HCT116 (cell line): ENCODE data around the gene OOSP4B. TPM values are rescaled to one million over a fixed set of nuclear protein-coding genes. Genes with fewer than 3 reads are reported as not detected.

Source experiments
- ATAC-seq: fragments of 200-7000 bp; cut with Tn5 transposase; 2 replicates; pipeline ENCODE4 v1.9.1; 2020; ENCODE audit warnings: mild to moderate bottlenecking, moderate library complexity
- BruUV-seq: library from RNA; stranded (reverse); fragments of 400-500 nt; replicated peaks from 2 replicates; lab custom pipeline; 2021; lab: Mats Ljungman, UMichigan
- CTCF ChIA-PET: fragments of 300-600 bp; sonication (Branson Sonifier 250); formaldehyde crosslinking; loops from one replicate; lab custom pipeline; 2021; ENCODE audit warnings: antibody characterized with exemption; lab: Charles Lee
- POLR2A ChIA-PET: fragments of 300-600, 350-600 bp; sonication (Branson Sonifier 250); formaldehyde crosslinking; loops from one replicate; lab custom pipeline; 2021; ENCODE audit warnings: antibody characterized with exemption; lab: Charles Lee
- RAD21 ChIA-PET, 2 experiments: fragments of 300-600 bp; sonication (Branson Sonifier 250); formaldehyde crosslinking; loops; one replicate each; lab custom pipeline; 2023; ENCODE audit warnings: low total read pairs in 2 of 2; ENCODE audit not compliant: uncharacterized antibody in 2 of 2, unreplicated experiment in 2 of 2, low non-redundant PET in 1 of 2; lab: Charles Lee
- DNase-seq: peaks from one replicate; pipeline ENCODE4 v3.0.0-alpha.2; 2010; ENCODE audit warnings: low read depth, low spot score
- H2AFZ ChIP-seq: fragments of 200-600 bp; shearing (Covaris generic), sonication (generic); 2 replicates; pipeline ENCODE4 v1.6.1; 2017; ENCODE audit warnings: low read depth, mixed run types, mixed read lengths, antibody characterized with exemption, low read length; ENCODE audit not compliant: poor library complexity, severe bottlenecking
- H3K27ac ChIP-seq: 2 replicates; pipeline ENCODE4 v1.5.1; 2012; ENCODE audit warnings: low read depth, low read length
- H3K27me3 ChIP-seq: fragments of 200-600 bp; sonication (generic); 2 replicates; pipeline ENCODE4 v1.6.1; 2016; ENCODE audit warnings: mixed run types, low read length, mixed read lengths; ENCODE audit not compliant: insufficient read depth
- H3K36me3 ChIP-seq, 2 experiments: fragments of 200-500 bp in 1 of 2; fragments of 200-600 bp in 1 of 2; sonication (Bioruptor generic) in 1 of 2; sonication (generic) in 1 of 2; 2 replicates each; pipeline versions ENCODE4 v1.5.1 to v1.6.1; 2014 to 2016; ENCODE audit warnings: low read length in 2 of 2, inconsistent platforms in 1 of 2, mixed read lengths in 1 of 2, mixed run types in 1 of 2; ENCODE audit not compliant: insufficient read depth in 2 of 2, control insufficient read depth in 1 of 2
- H3K4me1 ChIP-seq, 2 experiments: fragments of 200-600 bp in 1 of 2; sonication (generic) in 1 of 2; 2 replicates each; pipeline versions ENCODE4 v1.5.1 to v1.6.1; 2012 to 2017; ENCODE audit warnings: low read length in 2 of 2, inconsistent platforms in 1 of 2, mild to moderate bottlenecking in 1 of 2, mixed read lengths in 1 of 2, mixed run types in 1 of 2, moderate library complexity in 1 of 2; ENCODE audit not compliant: insufficient read depth in 2 of 2, control insufficient read depth in 1 of 2
- H3K4me2 ChIP-seq: fragments of 200-600 bp; sonication (generic); 2 replicates; pipeline ENCODE4 v1.6.1; 2017; ENCODE audit warnings: mixed run types, low read length, mixed read lengths
- H3K4me3 ChIP-seq, 2 experiments: fragments of 200-600 bp in 1 of 2; sonication (generic) in 1 of 2; replicated peaks in 1 of 2; 2 replicates each; pipeline ENCODE4 v1.5.1; 2011 to 2016; ENCODE audit warnings: low read length in 2 of 2, control low read depth in 1 of 2, low read depth in 1 of 2, mild to moderate bottlenecking in 1 of 2, mixed read lengths in 1 of 2, mixed run types in 1 of 2
- H3K79me2 ChIP-seq: fragments of 200-600 bp; sonication (generic); 2 replicates; pipeline ENCODE4 v1.6.1; 2017; ENCODE audit warnings: mild to moderate bottlenecking, mixed run types, low read length, moderate library complexity, mixed read lengths; ENCODE audit not compliant: insufficient read depth
- H3K9ac ChIP-seq: fragments of 200-600 bp; sonication (generic); 2 replicates; pipeline ENCODE4 v1.6.1; 2016; ENCODE audit warnings: low read length, mixed read lengths
- H3K9me2 ChIP-seq: fragments of 200-600 bp; sonication (generic), shearing (Covaris generic); 2 replicates; pipeline ENCODE4 v1.6.1; 2017; ENCODE audit warnings: mixed run types, mild to moderate bottlenecking, moderate library complexity; ENCODE audit not compliant: insufficient read depth
- H3K9me3 ChIP-seq, 2 experiments: fragments of 200-500 bp in 1 of 2; fragments of 200-600 bp in 1 of 2; sonication (Bioruptor generic) in 1 of 2; sonication (generic) in 1 of 2; 2 replicates each; pipeline ENCODE4 v1.6.1; 2014 to 2017; ENCODE audit warnings: low read length in 2 of 2, mixed read lengths in 2 of 2, inconsistent platforms in 1 of 2, low read depth in 1 of 2, mild to moderate bottlenecking in 1 of 2, mixed run types in 1 of 2, moderate library complexity in 1 of 2; ENCODE audit not compliant: control insufficient read depth in 1 of 2, insufficient read depth in 1 of 2
- H4K20me1 ChIP-seq: fragments of 200-600 bp; sonication (generic), shearing (Covaris generic); 2 replicates; pipeline ENCODE4 v1.6.1; 2017; ENCODE audit warnings: mixed run types, mild to moderate bottlenecking, moderate library complexity; ENCODE audit not compliant: insufficient read depth
- CBX3 ChIP-seq: IDR thresholded peaks from 2 replicates; pipeline ENCODE4 v1.6.1; 2012; ENCODE audit warnings: low read depth
- CEBPB ChIP-seq: IDR thresholded peaks from 2 replicates; pipeline ENCODE4 v1.6.1; 2012; ENCODE audit warnings: low read depth
- EGR1 ChIP-seq: IDR thresholded peaks from 2 replicates; pipeline ENCODE4 v1.6.1; 2012; ENCODE audit warnings: low read depth
- ELF1 ChIP-seq: IDR thresholded peaks from 2 replicates; pipeline ENCODE4 v1.6.1; 2012; ENCODE audit warnings: low read depth, borderline replicate concordance
- EZH2phosphoT487 ChIP-seq: fragments of 200-600 bp; IDR thresholded peaks from 2 replicates; pipeline ENCODE4 v1.6.1; 2018; ENCODE audit warnings: antibody characterized with exemption, borderline replicate concordance
- POLR2AphosphoS5 ChIP-seq: IDR thresholded peaks from 2 replicates; pipeline ENCODE4 v1.6.1; 2011; ENCODE audit warnings: mild to moderate bottlenecking, low read depth, low read length, moderate library complexity
- RAD21 ChIP-seq: IDR thresholded peaks from 2 replicates; pipeline ENCODE4 v1.6.1; 2012; ENCODE audit warnings: low read depth, mild to moderate bottlenecking
- SIN3A ChIP-seq: IDR thresholded peaks from 2 replicates; pipeline ENCODE4 v1.6.1; 2012; ENCODE audit warnings: low read depth
- SRF ChIP-seq: IDR thresholded peaks from 2 replicates; pipeline ENCODE4 v1.6.1; 2012; ENCODE audit warnings: low read depth
- TCF7L2 ChIP-seq: IDR thresholded peaks from 2 replicates; pipeline ENCODE4 v1.7.0; 2011; ENCODE audit warnings: borderline replicate concordance, inconsistent platforms; ENCODE audit not compliant: insufficient read depth, insufficient read length; ENCODE audit errors: extremely low read depth
- ZFX ChIP-seq: fragments of 450-650 bp; IDR thresholded peaks from 2 replicates; pipeline ENCODE4 v1.6.1; 2017
- ZNF274 ChIP-seq: fragments of 200-500 bp; sonication (Bioruptor generic); IDR thresholded peaks from 2 replicates; pipeline ENCODE4 v1.6.1; 2014; ENCODE audit warnings: mild to moderate bottlenecking, low read depth, low read length, inconsistent platforms
- intact Hi-C: fragments of 100-400 bp; cut with micrococcal nuclease; formaldehyde crosslinking; loops from 2 replicates; pipeline ENCODE4 v1.10.0; 2022
- total RNA-seq: library from RNA; stranded (reverse); gene quantifications from one replicate; pipeline ENCODE4 v1.2.1, GENCODE V29; 2021; ENCODE audit not compliant: unreplicated experiment
- TF ChIP-seq, protein P1 (sequence below): IDR thresholded peaks from 2 replicates; pipeline ENCODE4 v1.6.1; 2012
- TF ChIP-seq, protein P2 (sequence below): IDR thresholded peaks from 2 replicates; pipeline ENCODE4 v1.6.1; 2012
- TF ChIP-seq, protein P3 (sequence below): IDR thresholded peaks from 2 replicates; pipeline ENCODE4 v1.6.1; 2011; ENCODE audit warnings: mild to moderate bottlenecking, low read length, moderate library complexity; ENCODE audit not compliant: insufficient replicate concordance; ENCODE audit errors: extremely low read depth

The OOSP4B gene
- total RNA-seq, 1 experiment from 2014 or later = not detected

DNA sequence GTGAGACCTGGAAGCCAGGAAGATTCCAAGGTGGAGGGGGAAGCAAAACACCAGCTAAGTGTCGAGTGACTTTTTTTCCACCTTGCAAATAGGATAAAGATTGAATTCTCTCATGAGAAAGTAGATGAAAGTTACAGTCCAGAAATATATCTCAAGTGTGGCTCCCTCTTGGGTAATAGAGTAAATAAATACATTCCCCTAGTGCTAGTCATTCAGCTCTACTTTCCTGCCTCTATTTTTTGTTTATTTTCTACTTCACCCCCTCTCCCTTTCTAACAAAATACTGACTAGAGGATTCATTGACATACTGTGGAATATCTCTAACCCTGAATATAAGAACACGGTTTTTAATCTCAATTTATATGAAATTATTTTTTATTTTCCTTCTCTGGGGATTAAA is 19.2 kb upstream of the OOSP4B start:
- Histone ChIP-seq H3K4me3 (no peak overlapping the region), H3K9me2 (no peaks in the 10 kb centered on the region), H3K27me3 (no peaks in the 10 kb centered on the region), H2AFZ (no peak overlapping the region), H3K9ac (no peak overlapping the region), H3K27ac (no peak overlapping the region), H3K79me2 (no peaks in the 10 kb centered on the region), H3K9me3 (no peaks in the 10 kb centered on the region), H3K4me2 (no peak overlapping the region), H3K36me3 (no peaks in the 10 kb centered on the region), H4K20me1 (no peaks in the 10 kb centered on the region), H3K4me1 (no peaks in the 10 kb centered on the region)
- no peak for TF ChIP-seq ZNF274
- TF ChIP-seq CBX3 = no peak
- TF ChIP-seq, protein P1, sequence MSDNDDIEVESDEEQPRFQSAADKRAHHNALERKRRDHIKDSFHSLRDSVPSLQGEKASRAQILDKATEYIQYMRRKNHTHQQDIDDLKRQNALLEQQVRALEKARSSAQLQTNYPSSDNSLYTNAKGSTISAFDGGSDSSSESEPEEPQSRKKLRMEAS = no peak
- TF ChIP-seq CEBPB = no peak
- no peak for TF ChIP-seq TCF7L2
- TF ChIP-seq ZFX = no peak
- no peak for TF ChIP-seq ELF1
- no peak for TF ChIP-seq POLR2AphosphoS5
- no peak for TF ChIP-seq SRF
- no peak for TF ChIP-seq EZH2phosphoT487
- no peak for TF ChIP-seq EGR1
- TF ChIP-seq, protein P2, sequence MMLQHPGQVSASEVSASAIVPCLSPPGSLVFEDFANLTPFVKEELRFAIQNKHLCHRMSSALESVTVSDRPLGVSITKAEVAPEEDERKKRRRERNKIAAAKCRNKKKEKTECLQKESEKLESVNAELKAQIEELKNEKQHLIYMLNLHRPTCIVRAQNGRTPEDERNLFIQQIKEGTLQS = no peak
- TF ChIP-seq, protein P3, sequence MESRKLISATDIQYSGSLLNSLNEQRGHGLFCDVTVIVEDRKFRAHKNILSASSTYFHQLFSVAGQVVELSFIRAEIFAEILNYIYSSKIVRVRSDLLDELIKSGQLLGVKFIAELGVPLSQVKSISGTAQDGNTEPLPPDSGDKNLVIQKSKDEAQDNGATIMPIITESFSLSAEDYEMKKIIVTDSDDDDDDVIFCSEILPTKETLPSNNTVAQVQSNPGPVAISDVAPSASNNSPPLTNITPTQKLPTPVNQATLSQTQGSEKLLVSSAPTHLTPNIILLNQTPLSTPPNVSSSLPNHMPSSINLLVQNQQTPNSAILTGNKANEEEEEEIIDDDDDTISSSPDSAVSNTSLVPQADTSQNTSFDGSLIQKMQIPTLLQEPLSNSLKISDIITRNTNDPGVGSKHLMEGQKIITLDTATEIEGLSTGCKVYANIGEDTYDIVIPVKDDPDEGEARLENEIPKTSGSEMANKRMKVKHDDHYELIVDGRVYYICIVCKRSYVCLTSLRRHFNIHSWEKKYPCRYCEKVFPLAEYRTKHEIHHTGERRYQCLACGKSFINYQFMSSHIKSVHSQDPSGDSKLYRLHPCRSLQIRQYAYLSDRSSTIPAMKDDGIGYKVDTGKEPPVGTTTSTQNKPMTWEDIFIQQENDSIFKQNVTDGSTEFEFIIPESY = no peak
- no peak for TF ChIP-seq SIN3A
- TF ChIP-seq RAD21 = no peak
- no TSS peak for BruUV-seq
- ATAC-seq = no peak
- RAD21 ChIA-PET = no interaction called here
- no peak for DNase-seq
- intact Hi-C loops = no loop called here
- CTCF ChIA-PET = no interaction called here
- POLR2A ChIA-PET = no interaction called here
